Measurements from ENCODE around the gene HMCN2. TPM values are rescaled to one million over a fixed set of nuclear protein-coding genes. Genes with fewer than 3 reads are reported as not detected.
"Not testable (repeated sequence)": the region's sequence is repeated elsewhere in the genome, so short reads cannot be mapped to it uniquely, and the experiment has no call there.

Gene HMCN2
- total and polyA plus RNA-seq, 5 donors, result 2.3 to 6.1 (median 4.2) TPM

DNA sequence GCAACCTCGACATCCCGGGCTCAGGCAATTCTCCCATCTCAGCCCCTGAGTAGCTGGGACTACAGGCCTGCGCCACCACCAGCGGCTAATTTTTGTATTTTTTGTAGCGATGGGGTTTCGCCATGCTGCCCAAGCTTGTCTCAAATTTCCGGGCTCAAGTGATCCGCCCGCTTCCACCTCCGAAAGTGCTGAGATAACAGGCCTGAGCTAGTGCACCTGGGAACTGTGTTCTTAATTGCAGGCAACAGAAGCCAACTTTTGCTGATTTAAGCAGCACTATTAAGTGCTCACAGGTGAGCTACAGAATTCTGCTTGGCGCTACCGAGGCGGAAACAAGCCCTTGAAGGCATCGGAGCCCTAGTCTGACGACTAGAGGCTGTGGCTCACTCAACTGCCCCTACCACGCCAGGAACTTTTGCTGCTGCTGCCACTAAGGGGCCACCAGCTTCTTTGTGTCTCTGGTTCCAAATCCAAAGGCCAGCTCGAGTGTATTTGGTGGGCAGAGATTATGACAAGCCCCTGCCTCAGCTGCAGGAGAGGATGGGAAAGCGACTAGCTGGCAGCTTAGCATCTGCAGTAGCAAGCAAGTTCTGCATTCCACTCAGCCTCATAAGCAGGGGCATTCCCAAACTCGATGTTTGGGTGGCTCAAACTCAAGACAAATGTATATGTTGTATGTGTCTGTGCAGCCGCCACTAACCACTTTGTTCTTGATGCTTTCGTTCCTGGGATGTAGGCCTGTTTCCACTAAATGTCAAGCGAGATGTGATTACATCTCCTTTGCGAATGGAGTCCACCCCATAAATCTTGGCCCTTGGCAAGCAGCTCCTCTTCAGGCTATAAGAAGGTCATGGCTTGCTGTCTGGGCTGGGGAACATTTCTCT is 10.6 kb upstream of the HMCN2 start:
- Histone ChIP-seq H3K9me3 (ENCODE audit: control insufficient read depth, low read length) (no peaks in the 10 kb centered on the region), H3K27me3 (ENCODE audit: control insufficient read depth, insufficient read depth) (no peaks in the 10 kb centered on the region), H3K4me1 (ENCODE audit: control insufficient read depth, insufficient read depth, low read length) (no peaks in the 10 kb centered on the region), H3K27ac (ENCODE audit: low read length) (no peak overlapping the region), H3K4me3 (ENCODE audit: low read length) (no peak overlapping the region)
- ATAC-seq (no peak), DNase-seq (no peak)
- intact Hi-C loops (cut with DNase I), result no loop called here
- 86% methylated on average over 23 of the region's 23 CpGs for WGBS

DNA sequence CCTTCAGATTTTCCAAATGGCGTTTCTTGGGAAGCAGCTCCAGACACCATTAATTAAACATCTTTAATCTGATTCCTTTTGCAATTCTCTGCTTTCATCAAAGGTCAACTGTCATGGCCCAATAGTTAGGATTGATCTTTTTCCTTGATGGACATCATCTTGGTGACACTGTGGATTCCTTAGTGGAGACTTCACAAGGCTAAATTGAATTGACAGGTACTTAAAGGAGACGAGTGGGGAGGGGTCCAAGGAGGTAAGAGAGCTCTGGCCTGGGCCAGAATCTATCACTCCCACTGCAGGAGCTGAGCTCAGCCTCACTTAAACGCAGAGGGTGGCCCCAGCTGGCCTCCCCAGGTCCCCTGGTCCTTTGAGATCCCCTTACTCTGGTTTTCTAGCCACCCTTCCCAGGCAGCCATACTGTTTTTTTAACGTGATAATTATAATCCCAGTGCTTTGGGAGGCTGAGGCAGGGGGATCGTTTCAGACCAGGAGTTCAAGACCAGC is 9.9 kb upstream of the HMCN2 start:
- 83% methylated on average over 5 of the region's 5 CpGs for WGBS
- ATAC-seq, result no peak
- H3K27me3 ChIP-seq (ENCODE audit: control insufficient read depth, insufficient read depth), result no peaks in the 10 kb centered on the region
- H3K27ac ChIP-seq (ENCODE audit: low read length), result no peak overlapping the region
- no peaks in the 10 kb centered on the region for H3K4me1 ChIP-seq (ENCODE audit: control insufficient read depth, insufficient read depth, low read length)
- no peak overlapping the region for H3K4me3 ChIP-seq (ENCODE audit: low read length)
- intact Hi-C loops (cut with DNase I), result no loop called here
- DNase-seq, result no peak
- no peaks in the 10 kb centered on the region for H3K9me3 ChIP-seq (ENCODE audit: control insufficient read depth, low read length)

DNA sequence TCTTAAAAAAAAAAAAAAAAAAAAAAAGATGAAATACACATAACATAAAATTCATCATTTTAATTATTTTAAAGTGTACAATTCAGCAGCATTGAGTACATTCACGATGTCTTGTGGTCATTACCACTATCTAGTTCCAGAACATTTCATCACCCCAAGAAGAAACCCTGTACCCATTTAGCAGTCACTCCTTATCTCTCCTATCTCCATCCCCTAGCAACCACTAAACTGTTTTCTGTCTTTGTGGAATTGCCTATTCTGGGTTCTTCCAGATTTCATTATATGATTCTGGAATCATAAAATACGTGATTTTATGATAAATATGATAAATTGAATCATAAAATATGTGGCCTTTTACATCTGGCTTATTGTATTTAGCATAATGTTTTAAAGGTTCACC is 8.9 kb upstream of the HMCN2 start:
- H3K9me3 ChIP-seq (ENCODE audit: control insufficient read depth, low read length), result no peaks in the 10 kb centered on the region
- intact Hi-C loops (cut with DNase I), result no loop called here
- no peaks in the 10 kb centered on the region for H3K4me1 ChIP-seq (ENCODE audit: control insufficient read depth, insufficient read depth, low read length)
- WGBS, result 64% methylated on average over 2 of the region's 2 CpGs
- no peak overlapping the region for H3K27ac ChIP-seq (ENCODE audit: low read length)
- no peak overlapping the region for H3K4me3 ChIP-seq (ENCODE audit: low read length)
- no peak for DNase-seq
- H3K27me3 ChIP-seq (ENCODE audit: control insufficient read depth, insufficient read depth), result no peaks in the 10 kb centered on the region
- no peak for ATAC-seq

DNA sequence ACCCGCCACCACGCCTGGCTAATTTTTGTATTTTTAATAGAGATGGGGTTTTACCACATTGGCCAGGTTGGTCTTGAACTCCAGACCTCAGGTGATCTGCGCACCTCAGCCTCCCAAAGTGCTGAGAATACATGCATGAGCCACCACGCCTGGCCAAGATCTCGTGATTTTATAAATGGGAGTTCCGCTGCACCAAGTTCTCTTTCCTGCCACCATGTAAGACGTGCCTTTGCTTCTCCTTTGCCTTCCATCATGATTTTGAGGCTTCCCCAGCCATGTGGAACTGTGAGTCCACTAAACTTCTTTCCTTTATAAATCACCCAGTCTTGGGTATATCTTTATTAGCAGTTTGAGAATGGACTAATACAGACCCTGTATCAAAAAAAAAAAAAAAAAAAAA is 7.4 kb upstream of the HMCN2 start:
- intact Hi-C loops (cut with DNase I); H3K27me3 ChIP-seq (ENCODE audit: control insufficient read depth, insufficient read depth); H3K27ac ChIP-seq (ENCODE audit: low read length); H3K9me3 ChIP-seq (ENCODE audit: control insufficient read depth, low read length); ATAC-seq; H3K4me3 ChIP-seq (ENCODE audit: low read length); H3K4me1 ChIP-seq (ENCODE audit: control insufficient read depth, insufficient read depth, low read length); DNase-seq: not testable (repeated sequence)
- 94% methylated on average over 7 of the region's 7 CpGs for WGBS

GRCh38 chr9:130259044-130259443 is 6.5 kb upstream of the HMCN2 start:
- no peak overlapping the region for H3K4me3 ChIP-seq (ENCODE audit: low read length)
- H3K27ac ChIP-seq (ENCODE audit: low read length), result no peak overlapping the region
- intact Hi-C loops (cut with DNase I), result no loop called here
- no peaks in the 10 kb centered on the region for H3K27me3 ChIP-seq (ENCODE audit: control insufficient read depth, insufficient read depth)
- no peak for ATAC-seq
- 85% methylated on average over 4 of the region's 4 CpGs for WGBS
- H3K9me3 ChIP-seq (ENCODE audit: control insufficient read depth, low read length), result no peaks in the 10 kb centered on the region
- no peaks in the 10 kb centered on the region for H3K4me1 ChIP-seq (ENCODE audit: control insufficient read depth, insufficient read depth, low read length)
- DNase-seq, result no peak

DNA sequence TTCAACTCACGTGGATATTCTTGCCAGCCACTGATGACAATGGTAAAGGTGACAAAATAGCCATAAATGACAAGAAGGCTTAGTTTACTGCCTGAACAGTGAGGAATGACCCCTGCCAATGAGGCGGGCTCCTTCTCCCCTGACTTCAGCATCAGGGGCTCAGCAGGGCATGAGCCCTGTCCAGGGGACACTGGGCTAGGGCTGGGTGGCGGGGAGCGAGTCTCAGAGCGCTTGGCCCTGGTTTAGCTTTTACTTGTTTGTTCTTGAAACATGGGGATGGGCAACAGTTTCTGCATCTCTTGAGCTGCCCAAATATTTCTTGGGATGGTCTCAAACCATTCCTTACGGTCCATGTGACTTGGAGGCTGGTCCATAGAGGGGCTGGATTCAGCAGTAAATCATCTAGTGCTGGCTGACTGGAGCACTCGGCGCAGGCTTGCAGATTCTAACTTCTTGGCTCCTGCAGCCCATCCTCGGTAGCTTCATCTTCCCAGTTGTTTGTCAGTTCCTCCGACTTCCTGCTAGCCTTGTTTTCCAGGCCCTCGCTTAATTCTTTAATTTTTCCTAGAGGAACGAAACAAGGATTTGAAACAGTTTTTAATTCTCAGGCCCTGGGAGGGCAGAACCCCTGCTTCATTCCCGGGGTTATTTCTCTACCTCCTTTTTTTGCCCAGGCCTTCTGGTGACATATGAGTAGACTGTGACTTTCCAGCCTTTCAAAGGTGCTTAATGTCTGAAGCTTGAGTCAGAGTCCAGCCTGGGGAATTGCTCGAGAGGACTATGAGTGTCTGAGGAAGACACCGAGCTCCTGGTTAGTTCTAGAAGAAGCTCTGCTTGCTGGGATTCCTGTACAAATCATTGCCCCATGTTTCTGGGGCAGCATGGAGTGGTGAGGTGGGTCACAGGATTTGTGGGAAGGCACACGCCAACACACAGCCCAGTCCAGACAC is 4.5 kb upstream of the HMCN2 start:
- DNase-seq, result no peak
- ATAC-seq, result no peak
- intact Hi-C loops (cut with DNase I), result loop anchor here in 2 of 4 donors (5.0 kb wide), 1 partner anchor 81 kb away; no protein-coding TSS in a partner anchor
- Histone ChIP-seq H3K27ac (ENCODE audit: low read length) (no peak overlapping the region), H3K4me1 (ENCODE audit: control insufficient read depth, insufficient read depth, low read length) (no peaks in the 10 kb centered on the region), H3K27me3 (ENCODE audit: control insufficient read depth, insufficient read depth) (no peaks in the 10 kb centered on the region), H3K4me3 (ENCODE audit: low read length) (no peak overlapping the region), H3K9me3 (ENCODE audit: control insufficient read depth, low read length) (no peaks in the 10 kb centered on the region)
- 63% methylated on average over 16 of the region's 16 CpGs for WGBS

DNA sequence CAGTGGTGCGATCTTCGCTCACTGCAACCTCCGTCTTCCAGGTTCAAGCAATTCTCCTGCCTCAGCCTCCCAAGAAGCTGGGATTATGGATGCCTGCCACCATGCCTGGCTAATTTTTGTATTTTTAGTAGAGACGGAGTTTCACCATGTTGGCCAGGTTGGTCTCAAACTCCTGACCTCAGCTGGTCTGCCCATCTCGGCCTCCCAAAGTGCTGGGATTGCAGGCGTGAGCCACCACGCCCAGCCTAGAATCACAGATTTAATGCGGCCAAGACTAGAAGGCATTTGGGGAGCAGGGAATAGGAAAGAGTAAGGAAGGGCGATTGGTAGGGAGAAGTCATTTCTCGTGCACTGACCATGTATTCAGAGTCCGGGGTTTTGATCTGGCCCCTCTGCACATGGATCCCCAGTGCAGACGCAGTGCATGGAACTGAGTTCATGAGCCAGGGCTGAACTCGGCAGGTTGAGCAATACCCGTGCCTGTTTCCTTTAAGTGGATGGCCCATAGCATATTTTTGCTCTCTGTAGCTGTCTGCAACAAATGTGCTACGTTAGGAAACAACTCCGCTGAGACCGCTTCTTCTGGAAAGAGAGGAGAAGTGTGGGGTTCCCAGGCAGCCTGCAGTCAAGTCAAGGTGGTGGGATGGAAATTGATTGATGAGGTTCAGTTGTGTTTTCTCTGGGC is 3.4 kb upstream of the HMCN2 start:
- no peak for ATAC-seq
- 87% methylated on average over 17 of the region's 17 CpGs for WGBS
- Histone ChIP-seq H3K9me3 (ENCODE audit: control insufficient read depth, low read length) (no peaks in the 10 kb centered on the region), H3K27ac (ENCODE audit: low read length) (no peak overlapping the region), H3K4me3 (ENCODE audit: low read length) (no peak overlapping the region), H3K27me3 (ENCODE audit: control insufficient read depth, insufficient read depth) (no peaks in the 10 kb centered on the region), H3K4me1 (ENCODE audit: control insufficient read depth, insufficient read depth, low read length) (no peaks in the 10 kb centered on the region)
- no peak for DNase-seq
- intact Hi-C loops (cut with DNase I), result loop anchor here in 2 of 4 donors (5.0 kb wide), 1 partner anchor 80 kb away; no protein-coding TSS in a partner anchor

GRCh38 chr9:130262771-130263170 is 2.8 kb upstream of the HMCN2 start:
- Histone ChIP-seq H3K4me3 (ENCODE audit: low read length) (no peak overlapping the region), H3K27ac (ENCODE audit: low read length) (no peak overlapping the region), H3K4me1 (ENCODE audit: control insufficient read depth, insufficient read depth, low read length) (no peaks in the 10 kb centered on the region), H3K9me3 (ENCODE audit: control insufficient read depth, low read length) (no peaks in the 10 kb centered on the region), H3K27me3 (ENCODE audit: control insufficient read depth, insufficient read depth) (no peaks in the 10 kb centered on the region)
- intact Hi-C loops (cut with DNase I), result loop anchor here in 2 of 4 donors (5.0 kb wide), 1 partner anchor 80 kb away; no protein-coding TSS in a partner anchor
- ATAC-seq (no peak), DNase-seq (no peak)
- WGBS, result 80% methylated on average over 7 of the region's 7 CpGs

GRCh38 chr9:130263601-130264413 is 1.8 kb upstream of the HMCN2 start:
- H3K4me1 ChIP-seq (ENCODE audit: control insufficient read depth, insufficient read depth, low read length), result no peaks in the 10 kb centered on the region
- H3K27ac ChIP-seq (ENCODE audit: low read length), result no peak overlapping the region
- ATAC-seq (peak in 1 of 2 donors; percentile 30), DNase-seq (no peak)
- H3K4me3 ChIP-seq (ENCODE audit: low read length), result no peak overlapping the region
- intact Hi-C loops (cut with DNase I), result loop anchor here in 2 of 4 donors (5.0 kb wide), 1 partner anchor 78 kb away; no protein-coding TSS in a partner anchor
- no peaks in the 10 kb centered on the region for H3K9me3 ChIP-seq (ENCODE audit: control insufficient read depth, low read length)
- no peaks in the 10 kb centered on the region for H3K27me3 ChIP-seq (ENCODE audit: control insufficient read depth, insufficient read depth)
- WGBS, result 60% methylated on average over 10 of the region's 10 CpGs
